HG03520 (cell line): ENCODE results near the gene STXBP2.
A peak's percentile ranks its signal among the peaks of the same experiment; 100 is the strongest.

ENCODE experiments used
- ATAC-seq: cut with Tn5 transposase; IDR thresholded peaks from one replicate; pipeline ENCODE4 v1.9.1; 2021; ENCODE audit warnings: mild to moderate bottlenecking, moderate library complexity; ENCODE audit not compliant: unreplicated experiment

STXBP2 gene

GRCh38 chr19:7677669-7678311, 40.9 kb downstream of the STXBP2 start:
- ATAC-seq = no peak

GRCh38 chr19:7678971-7679751, 42.3 kb downstream of the STXBP2 start:
- no peak for ATAC-seq

- ATAC-seq = no peak
Measured at GRCh38 chr19:7679771-7680605, 43.1 kb downstream of the STXBP2 start.

- peak; percentile 44 for ATAC-seq
Measured at GRCh38 chr19:7680606-7681339, 43.9 kb downstream of the STXBP2 start, which contains the start of gene TRAPPC5. Gene TRAPPC5, plus strand, starts transcription at chr19:7680833. Its CDS starts 1,421 bp downstream, at chr19:7682254.

GRCh38 chr19:7681340-7682174, 44.6 kb downstream of the STXBP2 start:
- ATAC-seq = no peak

- ATAC-seq = no peak
Measured at GRCh38 chr19:7682175-7682855, 45.4 kb downstream of the STXBP2 start.

- ATAC-seq = no peak
Measured at GRCh38 chr19:7685546-7686445, 48.9 kb downstream of the STXBP2 start.

- ATAC-seq = no peak
Measured at GRCh38 chr19:7687177-7687576, 50.3 kb downstream of the STXBP2 start.

GRCh38 chr19:7689165-7689564, 52.3 kb downstream of the STXBP2 start:
- ATAC-seq = no peak

GRCh38 chr19:7690779-7691258, 53.9 kb downstream of the STXBP2 start:
- ATAC-seq = no peak

- no peak for ATAC-seq
Measured at GRCh38 chr19:7691497-7691896, 54.6 kb downstream of the STXBP2 start.

- ATAC-seq = no peak
Measured at GRCh38 chr19:7692417-7693088, 55.6 kb downstream of the STXBP2 start.

GRCh38 chr19:7694499-7694898, 57.6 kb downstream of the STXBP2 start:
- no peak for ATAC-seq
